ENCODE results near the gene HNF1B.

HNF1B gene

GRCh38 chr17:37713624-37714023, 31.2 kb downstream of the HNF1B start:
- H3K9me3 ChIP-seq (ENCODE audit: control insufficient read depth, insufficient read depth, low read length), result no peaks in the 10 kb centered on the region; the same call in 1 of the 2 replicates
- H3K79me2 ChIP-seq (ENCODE audit: control insufficient read depth, low read length), result no peaks in the 10 kb centered on the region
- H3K4me2 ChIP-seq (ENCODE audit: low read length), result no peak overlapping the region
- H3F3A ChIP-seq (ENCODE audit: control insufficient read depth, insufficient read depth), result no peaks in the 10 kb centered on the region
- H3K27ac ChIP-seq (ENCODE audit: low read depth, low read length), result no peak overlapping the region
- no peaks in the 10 kb centered on the region for H3K36me3 ChIP-seq (ENCODE audit: control insufficient read depth, low read length)
- no peaks in the 10 kb centered on the region for H4K20me1 ChIP-seq (ENCODE audit: control insufficient read depth, insufficient read depth, low read depth, low read length)
- H3K4me3 ChIP-seq (ENCODE audit: low read length), result no peak overlapping the region
- no peak for TF ChIP-seq CTCF (IDR thresholded peaks at IDR 0.05; ENCODE audit: low read depth, low read length, poor library complexity, severe bottlenecking)
- TF ChIP-seq EZH2phosphoT487 (IDR thresholded peaks at IDR 0.05; ENCODE audit: borderline replicate concordance, low read length), result no peak
- no peaks in the 10 kb centered on the region for H3K9me2 ChIP-seq (replicated peaks; ENCODE audit: control insufficient read depth, low read length)
- H3K4me1 ChIP-seq (ENCODE audit: control insufficient read depth, low read length), result no peaks in the 10 kb centered on the region
- H3K27me3 ChIP-seq (ENCODE audit: control insufficient read depth, low read length), result peaks cover 53% of the 10 kb centered on the region

GRCh38 chr17:37713028-37713431, 31.8 kb downstream of the HNF1B start:
- Histone ChIP-seq H3K4me2 (ENCODE audit: low read length) (no peak overlapping the region), H3K9me2 (replicated peaks; ENCODE audit: control insufficient read depth, low read length) (no peaks in the 10 kb centered on the region), H3K36me3 (ENCODE audit: control insufficient read depth, low read length) (no peaks in the 10 kb centered on the region), H3K79me2 (ENCODE audit: control insufficient read depth, low read length) (no peaks in the 10 kb centered on the region), H3K9me3 (ENCODE audit: control insufficient read depth, insufficient read depth, low read length) (no peaks in the 10 kb centered on the region; the same call in 1 of the 2 replicates), H3K27ac (ENCODE audit: low read depth, low read length) (no peak overlapping the region), H3F3A (ENCODE audit: control insufficient read depth, insufficient read depth) (no peaks in the 10 kb centered on the region), H3K27me3 (ENCODE audit: control insufficient read depth, low read length) (peaks cover 55% of the 10 kb centered on the region), H3K4me3 (ENCODE audit: low read length) (no peak overlapping the region), H3K4me1 (ENCODE audit: control insufficient read depth, low read length) (no peaks in the 10 kb centered on the region), H4K20me1 (ENCODE audit: control insufficient read depth, insufficient read depth, low read depth, low read length) (no peaks in the 10 kb centered on the region)
- TF ChIP-seq EZH2phosphoT487 (IDR thresholded peaks at IDR 0.05; ENCODE audit: borderline replicate concordance, low read length), result no peak
- TF ChIP-seq CTCF (IDR thresholded peaks at IDR 0.05; ENCODE audit: low read depth, low read length, poor library complexity, severe bottlenecking), result no peak

GRCh38 chr17:37711113-37711512, 33.7 kb downstream of the HNF1B start:
- no peak for TF ChIP-seq EZH2phosphoT487 (IDR thresholded peaks at IDR 0.05; ENCODE audit: borderline replicate concordance, low read length)
- no peak for TF ChIP-seq CTCF (IDR thresholded peaks at IDR 0.05; ENCODE audit: low read depth, low read length, poor library complexity, severe bottlenecking)
- Histone ChIP-seq H3K9me3 (ENCODE audit: control insufficient read depth, insufficient read depth, low read length) (no peaks in the 10 kb centered on the region; the same call in 1 of the 2 replicates), H3F3A (ENCODE audit: control insufficient read depth, insufficient read depth) (no peaks in the 10 kb centered on the region), H3K9me2 (replicated peaks; ENCODE audit: control insufficient read depth, low read length) (no peaks in the 10 kb centered on the region), H4K20me1 (ENCODE audit: control insufficient read depth, insufficient read depth, low read depth, low read length) (no peaks in the 10 kb centered on the region), H3K79me2 (ENCODE audit: control insufficient read depth, low read length) (no peaks in the 10 kb centered on the region), H3K4me3 (ENCODE audit: low read length) (no peak overlapping the region), H3K36me3 (ENCODE audit: control insufficient read depth, low read length) (no peaks in the 10 kb centered on the region), H3K27me3 (ENCODE audit: control insufficient read depth, low read length) (peaks cover 61% of the 10 kb centered on the region), H3K4me1 (ENCODE audit: control insufficient read depth, low read length) (no peaks in the 10 kb centered on the region), H3K4me2 (ENCODE audit: low read length) (no peak overlapping the region), H3K27ac (ENCODE audit: low read depth, low read length) (no peak overlapping the region)

All from DOHH2 (cell line).